Fibroblast of the aortic adventitia (primary cell): ENCODE data around the gene MVB12B. TPM values are rescaled to one million over a fixed set of nuclear protein-coding genes. Genes with fewer than 3 reads are reported as not detected.

Experiments used
- DNase-seq: peaks from one replicate; pipeline ENCODE4 v3.0.0-alpha.2; 2010; ENCODE audit warnings: low read depth
- H3K4me3 ChIP-seq: 2 replicates; pipeline ENCODE4 v1.5.1; 2011; ENCODE audit warnings: low read depth, mild to moderate bottlenecking, control low read depth, low read length, moderate library complexity
- CTCF ChIP-seq: IDR thresholded peaks from 2 replicates; pipeline ENCODE4 v1.5.1; 2011; ENCODE audit warnings: mild to moderate bottlenecking, low read length, control low read depth, inconsistent platforms; ENCODE audit not compliant: insufficient read depth
- total RNA-seq: library from RNA; depleted of rRNA; stranded (reverse); fragments of >200 nt; gene quantifications from 2 replicates; pipeline ENCODE4 v1.2.3, GENCODE V29; 2012; ENCODE audit warnings: low replicate concordance

The MVB12B gene
- total RNA-seq, 1 donor = 3.5 TPM

- no peak for DNase-seq
- TF ChIP-seq CTCF = no peak
- no peak overlapping the region for H3K4me3 ChIP-seq
These were observed 23.1 kb upstream of the MVB12B start for GRCh38 chr9:126303488-126303887.

- H3K4me3 ChIP-seq = no peak overlapping the region
- TF ChIP-seq CTCF = no peak
- no peak for DNase-seq
These were observed 22.2 kb upstream of the MVB12B start for GRCh38 chr9:126304207-126304970.

- no peak for TF ChIP-seq CTCF
- H3K4me3 ChIP-seq = no peak overlapping the region
- DNase-seq = no peak
These were observed 21.7 kb upstream of the MVB12B start for GRCh38 chr9:126304971-126305320.

GRCh38 chr9:126306071-126306647 is 20.5 kb upstream of the MVB12B start:
- H3K4me3 ChIP-seq = no peak overlapping the region
- DNase-seq = no peak
- no peak for TF ChIP-seq CTCF

GRCh38 chr9:126307322-126308061 is 19.1 kb upstream of the MVB12B start:
- H3K4me3 ChIP-seq = no peak overlapping the region
- no peak for TF ChIP-seq CTCF
- DNase-seq = no peak

GRCh38 chr9:126309427-126310189 is 17.0 kb upstream of the MVB12B start:
- TF ChIP-seq CTCF = no peak
- DNase-seq = no peak
- H3K4me3 ChIP-seq = no peak overlapping the region
